Smooth muscle cell of trachea (primary cell): ENCODE data around the gene FGB. TPM values are rescaled to one million over a fixed set of nuclear protein-coding genes. Genes with fewer than 3 reads are reported as not detected.

Experiments used
- total RNA-seq: library from RNA; depleted of rRNA; stranded (reverse); fragments of >200 nt; gene quantifications from 2 replicates; pipeline ENCODE4 v1.2.1, GENCODE V29; 2014

FGB gene
- not detected in 2 replicates for total RNA-seq

DNA sequence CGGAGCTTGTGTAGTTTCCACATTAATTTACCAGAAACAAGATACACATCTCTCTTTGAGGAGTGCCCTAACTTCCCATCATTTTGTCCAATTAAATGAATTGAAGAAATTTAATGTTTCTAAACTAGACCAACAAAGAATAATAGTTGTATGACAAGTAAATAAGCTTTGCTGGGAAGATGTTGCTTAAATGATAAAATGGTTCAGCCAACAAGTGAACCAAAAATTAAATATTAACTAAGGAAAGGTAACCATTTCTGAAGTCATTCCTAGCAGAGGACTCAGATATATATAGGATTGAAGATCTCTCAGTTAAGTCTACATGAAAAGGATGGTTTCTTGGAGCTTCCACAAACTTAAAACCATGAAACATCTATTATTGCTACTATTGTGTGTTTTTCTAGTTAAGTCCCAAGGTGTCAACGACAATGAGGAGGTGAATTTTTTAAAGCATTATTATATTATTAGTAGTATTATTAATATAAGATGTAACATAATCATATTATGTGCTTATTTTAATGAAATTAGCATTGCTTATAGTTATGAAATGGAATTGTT, at the start of gene FGB:
TSS of gene FGB (plus strand) at position 315 of the 558 bp plus-strand sequence. CDS start at position 323, 8 bp downstream.

DNA sequence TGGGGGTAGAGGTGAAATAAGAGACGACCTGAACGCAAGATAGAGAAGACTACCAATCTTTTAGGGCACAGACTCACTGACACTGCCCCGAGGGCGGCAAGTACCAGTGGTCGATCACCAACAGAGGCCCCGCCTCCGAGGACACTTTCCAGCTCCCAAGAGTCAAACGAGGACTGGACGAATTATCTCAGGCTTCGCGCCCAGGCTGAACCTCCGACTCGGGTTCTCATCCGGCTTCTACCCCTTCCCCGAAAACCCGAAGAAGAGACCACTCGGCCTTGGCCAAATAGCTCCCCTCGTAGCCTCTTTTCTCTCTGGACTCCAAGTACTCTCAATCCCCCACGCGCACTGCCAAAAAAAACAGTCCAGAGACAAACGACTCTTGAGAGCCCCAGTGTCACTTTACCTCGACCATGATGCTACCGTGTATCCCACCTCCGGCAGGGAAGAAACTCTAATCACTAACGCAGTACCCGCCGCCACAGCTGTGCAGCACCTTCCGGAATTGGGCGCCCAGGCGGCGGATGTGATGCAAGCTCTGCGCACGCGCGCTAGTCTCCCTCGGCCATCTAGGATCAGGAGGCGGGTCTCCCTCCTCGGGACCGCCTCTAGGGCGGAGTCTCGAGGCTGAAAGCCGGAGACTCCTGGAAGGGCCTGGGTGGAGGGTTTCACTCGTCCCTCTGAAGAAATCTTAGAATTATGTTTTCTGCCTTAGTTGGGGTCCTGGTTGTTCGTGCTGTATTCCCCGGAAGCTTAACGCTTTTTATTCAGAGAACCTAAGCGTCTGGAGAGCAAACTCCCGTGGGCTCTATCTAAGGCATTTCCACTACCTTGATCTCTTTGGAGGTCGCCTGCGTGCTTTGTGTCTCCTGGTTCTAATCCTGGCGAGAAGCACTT, 12.7 kb upstream of the FGB start, which contains the start of gene PLRG1:
TSS of gene PLRG1 (minus strand) at position 507 of the 897 bp plus-strand sequence. CDS start at position 415, 92 bp downstream.

DNA sequence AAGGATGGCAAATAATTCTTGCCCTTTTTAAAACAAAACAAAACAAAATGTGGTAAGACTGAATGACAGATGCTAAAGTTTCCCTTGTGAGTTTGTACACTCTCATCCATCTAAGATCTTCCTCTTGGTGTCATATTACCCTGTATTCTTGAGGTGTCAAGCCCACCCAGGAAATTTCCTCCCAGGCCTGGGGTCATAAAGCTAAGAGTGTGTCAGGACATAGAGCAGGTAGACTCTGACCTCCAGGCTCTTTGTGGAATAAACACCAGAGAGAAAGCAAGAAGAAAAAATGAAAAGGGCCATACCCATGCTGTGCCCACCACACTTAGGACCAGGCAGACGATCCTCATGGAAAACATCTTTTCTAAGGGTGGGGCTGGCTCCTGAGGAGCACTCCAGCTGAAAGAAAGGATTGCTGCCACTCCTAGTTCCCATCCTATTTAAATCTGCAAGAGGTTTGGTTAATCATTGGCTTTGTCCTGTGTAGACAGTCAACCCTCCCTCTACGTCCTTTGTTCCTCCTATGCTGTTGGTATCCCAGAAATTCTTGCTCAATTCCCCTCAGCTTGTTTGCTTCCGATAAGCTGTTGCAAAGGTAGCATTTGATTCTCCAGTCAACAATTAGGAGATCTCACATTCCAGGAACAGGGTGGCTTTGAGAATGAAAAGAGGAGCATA, 27.7 kb downstream of the FGB start, which contains the start of gene FGA:
TSS of gene FGA (minus strand) at position 414 of the 678 bp plus-strand sequence. CDS start at position 359, 55 bp downstream.

DNA sequence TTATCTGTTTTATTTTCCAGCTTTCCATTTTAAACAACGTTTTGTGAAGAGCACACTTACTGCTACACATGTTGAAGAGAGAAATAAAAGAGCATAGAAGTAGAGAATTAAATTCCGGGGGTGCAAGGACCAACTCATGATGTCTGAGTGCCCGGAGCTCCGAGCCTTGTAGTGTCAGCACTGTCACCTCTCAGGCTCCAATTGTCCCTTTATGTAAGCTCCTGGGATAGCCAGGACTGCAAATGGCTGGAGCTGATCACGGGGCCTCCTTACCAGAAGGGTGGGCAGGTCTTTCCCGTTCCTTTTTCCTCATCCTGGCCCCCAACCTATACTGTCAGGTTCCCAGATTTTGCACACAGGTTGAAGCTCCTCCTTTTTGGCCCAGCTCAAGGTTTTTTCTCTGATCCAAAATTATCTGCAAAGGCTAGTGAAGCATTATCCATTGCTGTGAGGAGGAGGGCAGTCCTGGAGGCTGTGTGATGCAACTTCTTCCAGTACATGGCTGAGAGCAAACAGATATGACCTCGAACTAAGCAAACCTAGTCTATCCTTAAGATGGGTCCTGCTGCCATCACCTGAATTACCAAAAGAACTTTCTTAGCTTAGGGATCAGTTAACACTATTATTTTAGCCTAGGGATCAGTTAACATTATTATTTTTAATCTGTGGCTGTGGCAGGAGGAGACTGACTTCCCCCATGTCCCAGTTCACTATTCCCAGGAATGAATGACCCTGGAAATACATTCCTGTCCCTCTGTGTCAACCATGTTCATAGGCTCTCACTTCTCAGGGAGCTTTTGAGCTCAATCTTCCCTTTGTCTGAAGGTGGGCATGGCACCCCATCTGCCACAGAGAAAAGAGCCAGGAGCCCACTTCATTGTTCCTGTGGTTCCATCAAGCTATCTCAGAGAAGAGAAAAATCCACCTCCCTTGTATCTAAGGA, 49.9 kb downstream of the FGB start, which contains the start of gene FGG:
TSS of gene FGG (minus strand) at position 185 of the 943 bp plus-strand sequence. CDS start at position 138, 47 bp downstream.

Other genes with a start within 250 kb of the FGB start
- 0.15 TPM in 1 of 2 replicates, not detected in the other for gene DCHS2, start 71.2 kb upstream of the FGB start, total RNA-seq
- 87.8 and 119 TPM in 2 replicates for gene PLRG1, start 12.6 kb upstream of the FGB start, total RNA-seq
- gene FGA, start 27.7 kb downstream of the FGB start, total RNA-seq = not detected in 2 replicates
- gene FGG, start 49.6 kb downstream of the FGB start, total RNA-seq = not detected in 2 replicates
- gene LRAT, start 181.0 kb downstream of the FGB start, total RNA-seq = under 0.01 and 0.15 TPM in 2 replicates
- gene RBM46, start 218.3 kb downstream of the FGB start, total RNA-seq = 0.15 and 0.17 TPM in 2 replicates